ENCODE results near the gene TUBGCP6.

- peak; percentile 52 for TF ChIP-seq POLR2AphosphoS5 (IDR thresholded peaks at IDR 0.05; ENCODE audit: low read depth, low read length)
- TF ChIP-seq POLR2A (IDR thresholded peaks at IDR 0.05; ENCODE audit: low read depth, low read length), result no peak; the same call in 1 of the 2 replicates
- TF ChIP-seq SPI1 (IDR thresholded peaks at IDR 0.05; ENCODE audit: low read depth, low read length), result no peak
Observed at GRCh38 chr22:50247748-50248147, 2.9 kb upstream of the TUBGCP6 start.
